GM19468 (cell line): ENCODE results near the gene MUTYH.
"Not testable (repeated sequence)": the region's sequence is repeated elsewhere in the genome, so short reads cannot be mapped to it uniquely, and the experiment has no call there.

ENCODE experiments used
- ATAC-seq: cut with Tn5 transposase; IDR thresholded peaks from one replicate; pipeline ENCODE4 v1.9.1; 2021; ENCODE audit warnings: mild to moderate bottlenecking, moderate library complexity, moderate number of reproducible peaks; ENCODE audit not compliant: unreplicated experiment; ENCODE audit errors: extremely low read depth

MUTYH gene

DNA sequence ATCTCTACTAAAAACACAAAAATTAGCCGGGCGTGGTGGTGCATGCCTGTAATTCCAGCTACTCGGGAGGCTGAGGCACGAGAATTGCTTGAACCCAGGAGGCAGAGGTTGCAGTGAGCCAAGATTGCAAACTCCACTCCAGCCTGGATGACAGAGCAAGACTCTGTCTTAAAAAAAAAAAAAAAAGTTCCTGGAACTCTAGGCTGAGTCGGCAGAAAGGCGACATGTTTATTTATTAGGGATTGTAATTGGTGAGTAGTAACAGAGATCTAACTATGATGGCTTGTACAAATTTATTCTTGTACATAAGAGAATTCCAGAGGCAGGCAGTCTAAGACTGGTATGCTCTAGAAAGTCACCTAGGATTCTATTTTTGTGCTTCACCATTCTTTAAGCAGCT, 49.2 kb downstream of the MUTYH start:
- not testable (repeated sequence) for ATAC-seq

DNA sequence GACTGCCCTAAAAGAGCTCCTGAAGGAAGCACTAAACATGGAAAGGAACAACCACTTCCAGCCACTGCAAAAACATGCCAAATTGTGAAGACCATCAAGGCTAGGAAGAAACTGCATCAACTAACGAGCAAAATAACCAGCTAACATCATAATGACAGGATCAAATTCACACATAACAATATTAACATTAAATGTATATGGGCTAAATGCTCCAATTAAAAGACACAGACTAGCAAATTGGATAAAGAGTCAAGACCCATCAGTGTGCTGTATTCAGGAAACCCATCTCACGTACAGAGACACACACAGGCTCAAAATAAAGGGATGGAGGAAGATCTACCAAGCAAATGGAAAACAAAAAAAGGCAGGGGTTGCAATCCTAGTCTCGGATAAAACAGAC, 53.7 kb downstream of the MUTYH start:
- ATAC-seq = not testable (repeated sequence)

DNA sequence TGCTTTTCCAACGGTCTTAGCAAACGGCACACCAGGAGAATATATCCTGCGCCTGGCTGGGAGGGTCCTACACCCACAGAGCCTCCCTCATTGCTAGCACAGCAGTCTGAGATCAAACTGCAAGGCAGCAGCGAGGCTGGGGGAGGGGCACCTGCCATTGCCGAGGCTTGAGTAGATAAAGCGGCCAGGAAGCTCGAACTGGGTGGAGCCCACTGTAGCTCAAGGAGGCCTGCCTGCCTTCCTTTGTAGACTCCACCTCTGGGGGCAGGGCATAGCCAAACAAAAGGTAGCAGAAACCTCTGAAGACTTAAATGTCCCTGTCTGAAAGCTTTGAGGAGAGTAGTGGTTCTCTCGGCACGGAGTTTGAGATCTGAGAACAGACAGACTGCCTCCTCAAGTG, 55.4 kb downstream of the MUTYH start:
- not testable (repeated sequence) for ATAC-seq

DNA sequence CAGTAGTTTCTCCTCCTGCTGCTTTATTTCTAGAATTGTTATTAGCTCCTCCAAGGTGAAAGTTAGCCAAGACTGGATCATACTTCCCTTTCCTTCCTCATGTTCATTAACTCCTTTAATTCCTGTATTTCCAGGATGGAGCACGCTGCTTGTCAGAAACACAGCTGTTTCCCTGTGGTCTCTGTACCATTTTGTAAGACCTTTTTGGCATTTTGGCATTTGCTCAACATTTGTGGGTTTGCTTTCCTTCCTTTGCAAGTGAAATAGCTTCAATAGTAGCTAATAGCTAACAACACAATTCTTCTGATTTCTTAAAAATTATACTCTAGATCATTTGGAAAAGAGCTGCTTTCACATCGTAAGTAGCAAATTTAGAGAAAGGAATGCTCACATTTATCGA, 57.9 kb downstream of the MUTYH start:
- ATAC-seq = no peak
